Stimulated activated CD8-positive, alpha-beta memory T cell treated with anti-CD3 and anti-CD28 coated beads, Interleukin-7, amount 100 ng/mL, for 1 hour (primary cell): ENCODE measurements around the gene ABCD3.
"Not testable (repeated sequence)": the region's sequence is repeated elsewhere in the genome, so short reads cannot be mapped to it uniquely, and the experiment has no call there.

Source experiments
- DNase-seq, 2 donors: peaks; one replicate each; pipeline ENCODE4 v3.0.0-alpha.2; 2020; ENCODE audit warnings: low read depth in 2 of 2

Gene ABCD3

DNA sequence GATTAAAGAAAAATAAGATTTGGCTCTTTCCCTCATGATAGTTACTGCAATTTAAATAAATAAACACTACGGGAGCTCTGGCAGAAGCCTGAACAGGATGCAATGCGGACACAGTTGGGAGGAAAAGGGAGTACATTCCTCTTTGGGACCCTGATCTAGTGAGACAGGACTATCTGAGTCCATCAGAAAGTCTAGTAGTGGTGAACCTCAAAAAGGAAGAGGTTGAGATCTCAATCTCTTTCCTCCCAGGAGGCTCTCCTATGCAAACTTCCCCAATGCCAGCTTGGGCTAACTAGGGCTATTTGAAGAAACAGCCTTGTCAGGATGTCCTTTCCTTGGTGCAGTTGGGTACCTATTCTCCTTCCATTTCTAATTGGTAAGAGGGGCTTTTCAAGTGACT is 4.9 kb upstream of the ABCD3 start:
- DNase-seq = no peak

DNA sequence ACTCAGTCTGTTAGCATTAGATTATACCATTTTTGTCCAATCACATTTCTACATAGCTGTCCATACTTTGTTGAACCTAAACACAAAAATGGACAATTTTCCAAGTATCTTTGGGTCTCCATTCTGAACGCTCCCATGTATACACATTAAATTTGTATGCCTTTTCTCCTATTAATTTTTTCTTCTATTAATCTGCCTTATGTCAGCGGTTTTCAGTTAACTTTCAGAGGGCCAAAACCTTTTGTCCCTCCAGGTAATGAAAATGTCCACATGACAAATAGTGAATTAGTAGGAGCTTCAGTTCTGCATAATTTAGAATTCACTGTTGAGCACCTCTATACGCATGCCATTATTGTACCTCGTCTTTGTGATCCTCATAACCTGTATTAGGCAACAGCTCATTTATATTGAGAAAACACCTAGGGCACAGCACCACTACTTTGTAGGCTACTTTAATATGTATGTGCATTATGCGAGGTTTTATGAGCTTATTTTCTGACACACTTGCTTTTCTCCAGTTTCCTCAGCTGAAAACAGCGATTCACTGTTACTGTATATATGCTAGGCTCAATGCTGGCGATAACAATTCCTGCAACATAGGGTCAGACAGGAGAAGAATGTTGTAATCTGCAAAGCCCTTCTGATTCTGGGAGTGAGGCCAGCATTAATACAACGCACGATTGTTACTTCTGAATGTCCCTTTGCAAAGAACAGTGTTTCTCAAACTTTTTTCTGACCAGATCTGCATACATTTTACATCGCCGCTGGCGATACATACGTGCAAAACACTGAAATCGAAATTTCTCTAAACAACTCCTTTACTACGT is 1.1 kb upstream of the ABCD3 start:
- DNase-seq = no peak

GRCh38 chr1:94417728-94417977 is 536 bp upstream of the ABCD3 start:
- no peak for DNase-seq

DNA sequence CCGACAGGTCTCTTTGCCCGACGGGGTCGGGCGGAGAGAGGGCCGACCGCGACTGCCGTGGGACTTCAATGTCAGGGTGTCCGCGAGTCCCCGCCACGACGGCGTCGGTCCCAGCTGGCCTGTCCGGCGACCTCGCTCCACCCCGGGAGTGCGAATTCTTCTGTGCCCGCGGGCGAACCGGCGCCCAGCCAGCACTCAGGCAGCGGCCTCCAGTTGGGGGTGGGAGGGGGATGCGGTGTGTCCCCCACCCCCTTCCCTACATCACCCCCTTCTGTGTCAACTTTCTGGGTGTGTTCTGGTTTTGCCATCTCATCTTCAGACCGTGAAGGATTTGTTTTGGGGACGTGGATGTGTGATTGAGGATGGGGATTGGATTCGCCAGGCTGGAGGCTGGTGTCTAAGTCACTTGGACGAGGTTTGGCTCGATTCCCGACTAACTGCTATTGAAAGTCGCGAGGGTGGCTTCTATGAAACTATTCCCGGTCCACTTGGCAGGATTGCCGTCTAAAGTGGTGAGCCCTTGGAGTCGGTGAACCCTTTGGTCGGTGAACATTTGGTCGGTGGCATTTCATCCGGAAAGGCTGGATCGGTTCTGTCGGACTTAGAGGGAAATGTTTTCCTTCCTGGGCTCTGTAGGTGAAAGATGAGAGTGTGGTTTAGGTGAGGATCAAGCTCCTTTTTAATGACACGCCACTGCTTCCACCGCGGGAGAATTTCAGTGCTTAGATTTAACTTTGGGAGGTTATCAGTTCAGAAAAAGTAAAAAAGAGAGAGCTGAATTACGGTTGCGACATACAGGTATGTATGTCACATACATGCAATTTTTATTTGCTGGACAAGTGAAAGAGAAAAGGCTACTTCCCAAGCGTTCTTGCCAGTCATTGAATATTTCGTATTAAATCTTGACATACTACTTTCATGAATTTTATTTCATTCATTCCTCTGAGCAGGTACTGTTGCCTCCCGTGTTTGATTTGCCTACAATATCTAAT is 771 bp downstream of the ABCD3 start:
- DNase-seq = no peak

DNA sequence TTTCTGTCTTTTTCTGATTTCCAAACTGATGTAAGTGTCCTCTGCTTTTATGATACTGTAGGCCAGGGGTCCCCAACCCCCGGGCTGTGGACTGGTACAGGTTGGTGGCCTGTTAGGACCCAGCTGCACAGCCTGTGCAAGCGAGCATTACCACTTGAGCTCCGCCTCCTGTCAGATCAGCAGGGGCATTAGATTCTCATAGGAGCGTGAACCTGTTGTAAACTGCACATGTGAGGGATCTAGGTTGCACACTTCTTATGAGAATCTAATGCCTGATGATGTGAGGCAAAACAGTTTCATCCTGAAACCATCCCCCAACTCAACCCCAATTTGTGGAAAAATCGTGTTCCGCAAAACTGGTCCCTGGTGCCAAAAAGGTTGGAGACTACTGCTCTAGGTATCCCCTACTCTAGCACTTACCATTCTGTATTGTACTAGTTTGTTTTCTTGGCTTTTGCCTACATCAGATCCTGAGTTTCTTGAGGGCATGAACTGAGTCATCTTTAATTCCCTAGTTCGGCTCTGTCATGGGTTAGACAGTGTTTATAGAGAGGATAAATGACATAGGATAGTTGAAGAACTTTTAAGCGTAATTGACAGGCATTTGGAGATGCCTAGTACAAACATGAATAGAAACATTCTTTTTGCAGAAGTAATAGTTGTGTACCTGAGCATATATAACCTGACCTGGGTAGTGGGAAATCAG is 4.1 kb downstream of the ABCD3 start:
- DNase-seq = no peak

- no peak for DNase-seq
These were observed 7.8 kb downstream of the ABCD3 start for GRCh38 chr1:94425821-94426484.

GRCh38 chr1:94426485-94426870 is 8.3 kb downstream of the ABCD3 start:
- not testable (repeated sequence) for DNase-seq

DNA sequence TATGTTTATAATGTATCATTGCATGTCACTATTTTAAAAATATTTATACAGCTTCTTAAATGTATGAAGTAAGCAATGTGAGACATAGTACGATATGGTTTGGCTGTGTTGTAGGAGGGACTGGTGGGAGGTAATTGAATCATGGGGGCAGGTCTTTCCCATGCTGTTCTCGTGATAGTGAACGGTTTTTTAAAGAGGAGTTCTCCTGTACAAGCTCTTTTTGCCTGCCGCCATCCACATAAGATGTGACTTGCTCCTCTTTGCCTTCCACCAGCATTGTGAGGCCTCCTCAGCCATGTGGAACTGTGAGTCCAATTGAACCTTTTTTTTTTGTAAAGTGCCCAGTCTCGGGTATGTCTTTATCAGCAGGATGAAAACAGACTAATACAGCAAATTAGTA is 10.3 kb downstream of the ABCD3 start:
- no peak for DNase-seq

DNA sequence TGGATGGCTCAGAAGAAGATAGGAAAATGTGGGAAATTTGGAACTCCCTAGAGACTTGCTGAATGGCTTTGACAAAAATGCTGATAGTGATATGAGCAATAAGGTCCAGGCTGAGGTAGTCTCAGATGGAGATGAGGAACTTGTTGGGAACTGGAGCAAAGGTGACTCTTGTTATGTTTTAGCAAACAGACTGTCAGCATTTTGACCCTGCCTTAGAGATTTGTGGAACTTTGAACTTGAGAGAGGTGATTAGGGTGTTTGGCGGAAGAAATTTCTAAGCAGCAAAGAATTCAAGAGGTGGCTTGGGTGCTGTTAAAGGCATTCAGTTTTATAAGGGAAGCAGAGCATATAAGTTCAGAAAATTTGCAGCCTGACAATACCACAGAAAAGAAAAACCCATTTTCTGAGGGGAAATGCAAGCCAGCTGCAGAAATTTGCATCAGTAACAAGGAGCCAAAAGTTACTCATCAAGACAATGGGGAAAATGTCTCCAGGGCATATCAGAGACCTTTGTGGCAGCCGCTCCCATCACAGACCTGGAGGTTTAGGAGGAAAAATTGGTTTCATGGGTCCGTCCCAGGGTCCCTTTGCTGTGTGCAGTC is 10.8 kb downstream of the ABCD3 start:
- DNase-seq = not testable (repeated sequence)

- DNase-seq = not testable (repeated sequence)
These were observed 11.9 kb downstream of the ABCD3 start for GRCh38 chr1:94430066-94430465.

DNA sequence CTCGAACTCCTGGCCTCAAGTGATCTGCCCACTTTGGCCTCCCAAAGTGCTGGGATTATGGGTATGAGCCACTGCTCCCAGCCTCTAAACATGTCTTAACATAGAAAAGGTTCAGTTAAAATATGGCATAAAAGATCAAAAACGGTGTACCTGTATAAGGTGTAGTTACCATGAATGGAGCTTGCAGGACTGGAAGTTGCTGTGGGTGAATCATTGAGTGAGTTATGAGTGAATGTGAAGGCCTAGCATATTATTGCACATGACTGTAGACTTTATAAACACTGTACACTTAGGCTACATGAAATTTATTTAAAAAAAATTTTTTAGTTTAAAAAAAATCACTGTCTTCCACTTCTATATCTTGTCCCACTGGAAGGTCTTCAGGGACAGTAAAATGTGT is 15.7 kb downstream of the ABCD3 start:
- DNase-seq = no peak

DNA sequence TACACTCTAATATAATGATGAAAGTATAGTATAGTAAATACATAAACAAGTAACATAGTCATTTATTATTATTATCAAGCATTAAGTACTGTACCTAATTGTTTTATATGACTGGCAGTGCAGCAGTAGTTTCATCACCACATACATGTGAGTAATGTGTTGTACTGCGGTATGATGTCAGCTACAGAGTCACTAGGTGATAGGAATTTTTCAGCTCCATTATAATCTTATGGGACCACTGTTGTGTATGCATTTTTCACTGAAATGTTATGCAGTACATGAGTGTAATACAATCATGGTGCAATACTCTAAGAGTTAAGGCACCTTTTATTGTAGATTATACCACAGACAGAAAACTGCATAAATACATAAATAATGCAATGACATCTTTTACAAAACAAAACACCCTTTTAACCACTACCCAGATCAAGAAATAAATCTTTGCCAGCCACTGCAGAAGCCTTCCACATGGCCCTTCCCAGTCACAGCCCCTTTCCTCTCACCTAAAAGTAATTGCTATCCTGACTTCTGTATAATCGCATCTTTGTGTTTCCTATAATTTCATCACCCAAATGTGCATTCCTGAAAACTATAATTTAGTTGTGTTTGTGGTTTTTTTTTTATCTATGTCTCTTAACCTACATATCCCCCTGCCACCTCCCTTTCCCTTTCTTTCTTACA is 16.3 kb downstream of the ABCD3 start:
- DNase-seq = no peak

- DNase-seq = no peak
These were observed 20.6 kb downstream of the ABCD3 start for GRCh38 chr1:94438692-94439276.

- DNase-seq = no peak
These were observed 21.9 kb downstream of the ABCD3 start for GRCh38 chr1:94440088-94440487.

GRCh38 chr1:94443067-94443466 is 24.9 kb downstream of the ABCD3 start:
- DNase-seq = not testable (repeated sequence)

DNA sequence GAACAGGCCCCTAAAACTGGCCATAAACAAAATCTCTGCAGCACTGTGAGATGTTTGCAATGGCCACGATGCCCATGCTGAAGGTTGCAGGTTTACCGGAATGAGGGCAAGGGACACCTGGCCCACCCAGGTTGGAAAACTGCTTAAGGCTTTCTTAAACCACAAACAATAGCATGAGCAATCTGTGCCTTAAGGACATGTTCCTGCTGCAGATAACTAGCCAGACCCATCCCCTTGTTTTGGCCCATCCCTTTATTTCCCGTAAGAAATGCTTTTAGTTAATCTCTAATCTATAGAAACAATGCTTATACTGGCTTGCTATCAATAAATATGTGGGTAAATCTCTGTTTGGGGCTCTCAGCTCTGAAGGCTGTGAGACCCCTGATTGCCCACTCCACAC is 26.6 kb downstream of the ABCD3 start:
- not testable (repeated sequence) for DNase-seq

DNA sequence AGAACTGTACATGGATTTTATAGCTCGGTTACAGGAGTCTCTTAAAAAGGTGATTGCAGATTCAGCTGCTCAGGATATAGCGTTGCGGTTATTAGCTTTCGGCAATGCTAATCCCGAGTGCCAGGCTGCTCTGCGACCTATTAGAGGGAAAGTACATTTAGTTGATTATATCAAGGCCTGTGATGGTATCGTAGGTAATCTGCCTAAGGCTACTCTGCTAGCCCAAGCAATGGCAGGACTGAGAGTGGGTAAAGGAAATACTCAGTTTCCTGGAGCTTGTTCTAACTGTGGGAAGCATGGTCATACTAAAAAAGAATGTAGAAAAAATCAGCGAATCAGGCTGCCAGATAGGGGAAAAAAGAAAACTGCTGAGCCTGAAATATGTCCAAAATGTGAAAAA is 27.5 kb downstream of the ABCD3 start:
- DNase-seq = not testable (repeated sequence)

- DNase-seq = not testable (repeated sequence)
These were observed 28.0 kb downstream of the ABCD3 start for GRCh38 chr1:94446177-94446576.

- DNase-seq = not testable (repeated sequence)
These were observed 30.6 kb downstream of the ABCD3 start for GRCh38 chr1:94448741-94449140.

DNA sequence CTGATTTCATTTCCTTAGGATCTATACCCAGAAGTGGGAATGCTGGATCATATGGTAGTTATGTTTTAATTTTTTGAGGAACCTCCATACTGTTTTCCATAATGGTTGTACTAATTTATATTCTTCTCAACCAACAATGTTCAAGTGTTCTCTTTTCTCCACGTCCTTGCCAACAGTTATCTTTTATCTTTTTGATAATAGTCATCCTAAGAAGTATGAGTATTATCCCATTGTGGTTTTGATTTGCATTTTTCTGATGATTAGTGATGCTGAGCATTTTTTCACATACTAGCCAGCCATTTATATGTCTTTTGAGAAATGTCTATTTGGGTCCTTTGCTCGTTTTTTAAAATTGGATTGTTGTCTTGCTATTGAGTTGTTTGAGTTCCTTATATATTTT is 38.5 kb downstream of the ABCD3 start:
- DNase-seq = no peak
